Heart right ventricle (tissue), 16 donors: Measurements from ENCODE around the gene RAI1. TPM values are rescaled to one million over a fixed set of nuclear protein-coding genes. Genes with fewer than 3 reads are reported as not detected.
A peak's percentile ranks its signal among the peaks of the same experiment; 100 is the strongest.

Source experiments
- ATAC-seq, 8 donors: fragments of 200-7000 bp; cut with Tn5 transposase; one replicate each; pipeline ENCODE4 v1.9.1; 2020; ENCODE audit warnings: mild to moderate bottlenecking in 8 of 8, moderate library complexity in 8 of 8, moderate number of reproducible peaks in 1 of 8
- DNase-seq, 2 donors: peaks; one replicate each; pipeline ENCODE4 v3.0.0-alpha.2; 2020
- H3K27ac ChIP-seq, 10 donors: fragments of 200-600 bp; sonication (generic) in 2 of 10; one replicate each; pipeline versions ENCODE4 v1.5.0 to v1.8.0; 2020 to 2022; ENCODE audit warnings: mild to moderate bottlenecking in 3 of 10
- H3K27me3 ChIP-seq, 7 donors: fragments of 200-600 bp; one replicate each; pipeline ENCODE4 v1.8.0; 2021 to 2022; ENCODE audit warnings: mild to moderate bottlenecking in 2 of 7
- H3K36me3 ChIP-seq, 9 donors: fragments of 200-600 bp; sonication (generic) in 1 of 9; one replicate each; pipeline versions ENCODE4 v1.5.0 to v1.8.0; 2020 to 2022; ENCODE audit warnings: mild to moderate bottlenecking in 2 of 9
- H3K4me1 ChIP-seq, 9 donors: fragments of 200-600 bp; sonication (generic) in 1 of 9; one replicate each; pipeline versions ENCODE4 v1.5.0 to v1.8.0; 2020 to 2022; ENCODE audit warnings: mild to moderate bottlenecking in 4 of 9
- H3K4me3 ChIP-seq, 10 donors: fragments of 200-600 bp; sonication (generic) in 2 of 10; one replicate each; pipeline versions ENCODE4 v1.5.0 to v1.8.0; 2020 to 2022; ENCODE audit warnings: mild to moderate bottlenecking in 7 of 10, moderate library complexity in 2 of 10
- H3K9me3 ChIP-seq, 11 donors: fragments of 200-600 bp in 10 of 11; sonication (generic) in 2 of 11; one replicate each; pipeline versions ENCODE4 v1.5.0 to v1.8.0; 2013 to 2022; ENCODE audit warnings: mild to moderate bottlenecking in 2 of 11, control low read depth in 1 of 11, moderate library complexity in 1 of 11
- CTCF ChIP-seq, 9 donors: fragments of 200-600 bp; sonication (generic) in 2 of 9; IDR thresholded peaks; one replicate each; pipeline versions ENCODE4 v1.5.0 to v1.8.0; 2021 to 2022; ENCODE audit warnings: antibody characterized with exemption in 9 of 9, mild to moderate bottlenecking in 5 of 9, moderate library complexity in 1 of 9
- WGBS, 2 donors: extraction: QIAGEN DNeasy Blood & Tissue Kit; methylation state at CpG; one replicate each; pipeline ENCODE4 v1.1.7; 2013; ENCODE audit warnings: inconsistent platforms in 1 of 2; 5-methylcytosine and 5-hydroxymethylcytosine counted together
- intact Hi-C, 10 donors: fragments of 100-400 bp; cut with DNase I; formaldehyde crosslinking; loops; one replicate each; pipeline versions ENCODE4 v1.11.1 to v1.14.2; 2022
- polyA plus RNA-seq, 2 donors: library from polyadenylated mRNA; stranded (reverse); fragments of 200-250 nt; gene quantifications; one replicate each; pipeline ENCODE4 v1.2.3, GENCODE V29; 2013
- total RNA-seq, 10 donors: library from RNA; stranded (reverse); fragmentation: NEBNext Ultra II Directional in 3 of 10; extraction: Animal tissue kit (Norgen Biotek cat#: 25700) in 3 of 10; gene quantifications; one replicate each; pipeline versions ENCODE4 v1.2.1 to v1.2.4, GENCODE V29; 2021 to 2023
- donor health status: Arrhythmogenic right ventricular cardiomyopathy.
- donor health status: ischemic (EF 13 %, LVEDD 7.1; RV severe dilation, severe dysfunction).
- donor health status: healthy with polysubstance abuse.
- donor health status: DM: no; HTN: yes; CAD: no.
- donor health status: DM: no; HTN: no; CAD: no.
- donor health status: ischemic (EF 25% LVEDD 6.9; RV normal size, moderate dysfunction).
- donor health status: ischemic (EF 25% LVEDD 5.7; RV mildly dilated, moderate dysfunction).
- donor health status: healthy.
- donor health status: DM: yes; HTN: yes; CAD: no.
- donor health status: Ischemic cardiomyopathy.
- donor health status: ischemic (EF 35%, LVEDD 5.7; RV mildly dilated, moderate dysfunction).
- donor health status: nonischemic (EF 11% LVEDD 7.7; RV severe dilation, severe dysfunction).
- donor health status: DM: yes; HTN: yes; CAD: no.
- donor health status: PGD.
- donor health status: ischemic (EF 29% LVEDD 5.4; RV normal size, mild dysfunction).
- donor health status: nonischemic (EF 23%, LVEDD 6.1; RV moderate dilation, normal function).

Gene RAI1
- total and polyA plus RNA-seq, 12 donors = 13.8 to 32.0 (median 19.8) TPM

GRCh38 chr17:17767154-17767869 lies 86.1 kb downstream of the RAI1 start:
- 78 to 80% methylated on average over 7 of the region's 7 CpGs for WGBS, 2 donors
- DNase-seq (no peak), ATAC-seq (no peak)
- H3K27me3 ChIP-seq = no peaks in the 10 kb centered on the region
- TF ChIP-seq CTCF (IDR thresholded peaks at IDR 0.05) = no peak
- peaks cover 30 to 82% (median 64%) of the 10 kb centered on the region in 9 donors for H3K4me1 ChIP-seq
- H3K27ac ChIP-seq = peak overlapping the region in 4 of 10 donors; percentile 6 to 49 (median 25)
- no peak overlapping the region for H3K4me3 ChIP-seq
- no peaks in the 10 kb centered on the region for H3K9me3 ChIP-seq
- peaks cover 0 to 13% (median 0%) of the 10 kb centered on the region in 9 donors for H3K36me3 ChIP-seq
- intact Hi-C loops = loop anchor here in 1 of 10 donors (10.0 kb wide), 1 partner anchor 87 kb away; no protein-coding TSS in a partner anchor

GRCh38 chr17:17767887-17768418 lies 86.7 kb downstream of the RAI1 start:
- no peaks in the 10 kb centered on the region for H3K27me3 ChIP-seq
- 70 to 81% methylated on average over 6 of the region's 6 CpGs for WGBS, 2 donors
- no peak overlapping the region for H3K4me3 ChIP-seq
- no peak for DNase-seq
- no peak for TF ChIP-seq CTCF (IDR thresholded peaks at IDR 0.05)
- H3K4me1 ChIP-seq = peaks cover 27 to 78% (median 60%) of the 10 kb centered on the region in 9 donors
- H3K9me3 ChIP-seq = no peaks in the 10 kb centered on the region
- peaks cover 0 to 13% (median 0%) of the 10 kb centered on the region in 9 donors for H3K36me3 ChIP-seq
- peak overlapping the region in 6 of 10 donors; percentile 1 to 49 (median 25) for H3K27ac ChIP-seq
- intact Hi-C loops = loop anchor here in 1 of 10 donors (10.0 kb wide), 1 partner anchor 87 kb away; no protein-coding TSS in a partner anchor
- no peak for ATAC-seq

- Histone ChIP-seq H3K9me3 (no peaks in the 10 kb centered on the region), H3K4me1 (peaks cover 27 to 72% (median 56%) of the 10 kb centered on the region in 9 donors), H3K27ac (peak overlapping the region in 6 of 10 donors; percentile 5 to 49 (median 25)), H3K4me3 (no peak overlapping the region), H3K27me3 (no peaks in the 10 kb centered on the region), H3K36me3 (peaks cover 0 to 13% (median 0%) of the 10 kb centered on the region in 9 donors)
- ATAC-seq = peak; percentile 16 to 67 (median 46)
- WGBS, 2 donors = 47 to 54% methylated on average over 14 of the region's 14 CpGs
- TF ChIP-seq CTCF (IDR thresholded peaks at IDR 0.05) = no peak
- intact Hi-C loops = loop anchor here in 1 of 10 donors (10.0 kb wide), 1 partner anchor 86 kb away; no protein-coding TSS in a partner anchor
- no peak for DNase-seq
These were observed 87.3 kb downstream of the RAI1 start for GRCh38 chr17:17768424-17769088.
